Smooth muscle cell (in vitro differentiated cells): Measurements from ENCODE around the gene PEAK3. TPM values are rescaled to one million over a fixed set of nuclear protein-coding genes. Genes with fewer than 3 reads are reported as not detected.

Source experiments
- DNase-seq: peaks from one replicate; lab custom pipeline; 2025; ENCODE audit not compliant: unreplicated experiment; lab: John Stamatoyannopoulos, UW
- H2AFZ ChIP-seq: fragments of 200-600 bp; sonication (generic); 2 replicates; pipeline ENCODE4 v1.6.0; 2016; ENCODE audit warnings: antibody characterized with exemption, low read depth, mild to moderate bottlenecking
- H3F3A ChIP-seq: fragments of 200-600 bp; sonication (generic); 2 replicates; pipeline ENCODE4 v1.6.0; 2017; ENCODE audit warnings: antibody characterized with exemption, low read depth
- H3K27ac ChIP-seq: fragments of 200-600 bp; sonication (generic); 2 replicates; pipeline ENCODE4 v1.5.1; 2016; ENCODE audit warnings: low read depth, mild to moderate bottlenecking
- H3K27me3 ChIP-seq: fragments of 200-600 bp; sonication (generic); 2 replicates; pipeline ENCODE4 v1.6.1; 2016; ENCODE audit warnings: low read depth, mild to moderate bottlenecking
- H3K36me3 ChIP-seq: fragments of 200-600 bp; sonication (generic); 2 replicates; pipeline ENCODE4 v1.5.1; 2016; ENCODE audit warnings: low read depth
- H3K4me1 ChIP-seq: fragments of 200-600 bp; sonication (generic); 2 replicates; pipeline ENCODE4 v1.5.1; 2016; ENCODE audit warnings: low read depth
- H3K4me2 ChIP-seq: fragments of 200-600 bp; sonication (generic); 2 replicates; pipeline ENCODE4 v1.6.0; 2016; ENCODE audit warnings: mild to moderate bottlenecking
- H3K4me3 ChIP-seq: fragments of 200-600 bp; sonication (generic); 2 replicates; pipeline ENCODE4 v1.5.1; 2016; ENCODE audit warnings: mild to moderate bottlenecking
- H3K79me2 ChIP-seq: fragments of 200-600 bp; sonication (generic); 2 replicates; pipeline ENCODE4 v1.6.0; 2016; ENCODE audit warnings: low read depth, mild to moderate bottlenecking
- H3K9ac ChIP-seq: fragments of 200-600 bp; sonication (generic); 2 replicates; pipeline ENCODE4 v1.6.0; 2016; ENCODE audit warnings: low read depth
- H3K9me3 ChIP-seq: fragments of 200-600 bp; sonication (generic); replicated peaks from 2 replicates; pipeline ENCODE4 v1.5.1; 2016; ENCODE audit warnings: low read depth
- H4K20me1 ChIP-seq: fragments of 200-600 bp; sonication (generic); 2 replicates; pipeline ENCODE4 v1.6.0; 2016; ENCODE audit warnings: low read depth
- CTCF ChIP-seq: fragments of 200-600 bp; sonication (generic); IDR thresholded peaks from 2 replicates; pipeline ENCODE4 v1.5.1; 2017; ENCODE audit warnings: borderline replicate concordance, mild to moderate bottlenecking, antibody characterized with exemption; ENCODE audit not compliant: insufficient read depth, poor library complexity, severe bottlenecking
- WGBS: methylation state at CpG from one replicate; pipeline ENCODE4 v1.1.7; 2016; ENCODE audit warnings: low lambda C conversion rate; 5-methylcytosine and 5-hydroxymethylcytosine counted together
- polyA plus RNA-seq: library from polyadenylated mRNA; unstranded; fragments of >200 nt; fragmentation: Nextera tagmentation; extraction: Ambion mirVana; gene quantifications from 2 replicates; pipeline ENCODE4 v1.2.1, GENCODE V29; 2016
- total RNA-seq: library from RNA; depleted of rRNA; stranded (reverse); fragments of >200 nt; gene quantifications from 2 replicates; pipeline ENCODE4 v1.2.3, GENCODE V29; 2014

PEAK3 gene
- total and polyA plus RNA-seq, 2 experiments from 2014 or later = 0.71 TPM; not detected in 1

DNA sequence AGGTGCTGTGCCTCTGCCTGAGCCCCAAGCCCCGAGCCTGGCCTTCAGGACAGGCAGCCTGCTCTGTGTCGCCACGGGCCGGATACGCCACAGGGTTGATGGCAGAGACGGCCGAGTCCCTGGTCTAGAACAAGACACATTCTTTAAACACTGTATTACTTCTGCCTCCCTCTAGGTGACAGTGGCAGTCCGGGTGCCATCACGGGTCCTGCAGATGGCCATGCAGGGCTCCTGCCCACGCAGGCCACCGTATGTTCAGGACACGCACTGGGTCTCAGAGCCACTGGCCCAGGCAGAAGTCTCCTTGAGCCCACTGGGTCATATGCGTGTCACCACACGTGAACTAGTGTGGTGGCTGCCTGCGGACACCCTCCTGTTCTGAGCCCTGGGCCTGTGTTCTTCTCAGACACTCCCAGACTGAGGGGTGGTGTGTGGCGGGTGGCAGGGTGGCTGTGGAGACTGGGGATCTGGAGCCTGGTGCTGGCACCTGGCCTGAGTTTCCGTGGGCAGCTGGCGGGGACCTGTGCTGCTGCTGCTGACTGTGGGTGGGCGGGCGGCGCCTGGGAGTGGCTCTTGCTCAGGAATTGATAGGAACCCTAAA, 50.3 kb downstream of the PEAK3 start:
- WGBS = 90% methylated on average over 20 of the region's 21 CpGs
- no peak overlapping the region for H3K9ac ChIP-seq
- no peak overlapping the region for H3K27ac ChIP-seq

DNA sequence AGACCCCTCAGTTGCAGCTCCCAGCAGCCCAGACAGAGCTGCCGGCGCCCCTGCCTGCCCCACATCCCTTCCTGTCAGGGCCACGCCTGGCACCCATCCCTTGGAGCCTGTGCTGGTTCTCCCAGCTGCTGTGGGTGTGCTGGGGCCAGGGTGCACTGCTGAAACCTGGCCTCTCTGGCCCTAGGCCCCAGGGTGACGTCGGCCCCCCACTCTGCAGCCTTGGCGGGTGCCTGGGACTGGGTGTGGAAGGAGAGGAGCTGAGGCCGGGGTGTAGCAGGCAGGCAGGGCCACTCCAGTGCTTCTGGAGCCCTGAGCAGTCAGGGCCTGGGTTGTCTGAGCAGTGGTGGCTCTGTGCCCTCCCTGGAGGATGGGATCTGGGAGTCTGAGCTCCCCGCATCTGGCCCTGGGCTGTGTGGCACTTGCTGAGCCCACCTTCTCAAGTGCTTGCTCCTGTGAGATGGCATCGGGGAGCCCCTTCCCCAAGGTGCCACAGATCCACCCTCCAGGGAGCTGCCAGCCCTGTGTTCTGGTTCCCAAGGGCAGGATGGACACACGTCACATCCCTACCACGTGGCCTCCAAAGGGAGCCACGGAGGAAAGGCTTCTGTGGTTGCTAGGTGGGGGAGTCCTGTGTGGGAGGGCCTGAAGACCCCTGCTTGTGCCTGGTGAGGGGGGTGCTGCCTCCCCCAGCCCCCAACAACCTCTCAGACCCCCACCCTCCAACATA, 51.0 kb downstream of the PEAK3 start:
- TF ChIP-seq CTCF = no peak
- Histone ChIP-seq H3K9me3 (no peaks in the 10 kb centered on the region), H3K79me2 (peaks cover 30% of the 10 kb centered on the region), H3K27ac (no peak overlapping the region), H3K4me2 (no peak overlapping the region), H3K36me3 (no peaks in the 10 kb centered on the region), H3F3A (peaks cover 6% of the 10 kb centered on the region), H3K27me3 (no peaks in the 10 kb centered on the region), H2AFZ (no peak overlapping the region), H4K20me1 (peaks cover 25% of the 10 kb centered on the region), H3K4me3 (no peak overlapping the region), H3K4me1 (peaks cover 10% of the 10 kb centered on the region), H3K9ac (no peak overlapping the region)
- WGBS = 95% methylated on average over 12 of the region's 12 CpGs
- no peak for DNase-seq

More for the DNA sequence above, 50.3 kb downstream of the PEAK3 start:
- no peak for DNase-seq
- H3K9me3 ChIP-seq = no peaks in the 10 kb centered on the region
- H3F3A ChIP-seq = peaks cover 6% of the 10 kb centered on the region
- peaks cover 31% of the 10 kb centered on the region for H3K79me2 ChIP-seq
- no peak overlapping the region for H3K4me2 ChIP-seq
- H3K36me3 ChIP-seq = no peaks in the 10 kb centered on the region
- peak; percentile 8 for TF ChIP-seq CTCF
- H2AFZ ChIP-seq = no peak overlapping the region
- peaks cover 10% of the 10 kb centered on the region for H3K4me1 ChIP-seq
- H3K27me3 ChIP-seq = no peaks in the 10 kb centered on the region
- no peak overlapping the region for H3K4me3 ChIP-seq
- H4K20me1 ChIP-seq = peaks cover 25% of the 10 kb centered on the region

DNA sequence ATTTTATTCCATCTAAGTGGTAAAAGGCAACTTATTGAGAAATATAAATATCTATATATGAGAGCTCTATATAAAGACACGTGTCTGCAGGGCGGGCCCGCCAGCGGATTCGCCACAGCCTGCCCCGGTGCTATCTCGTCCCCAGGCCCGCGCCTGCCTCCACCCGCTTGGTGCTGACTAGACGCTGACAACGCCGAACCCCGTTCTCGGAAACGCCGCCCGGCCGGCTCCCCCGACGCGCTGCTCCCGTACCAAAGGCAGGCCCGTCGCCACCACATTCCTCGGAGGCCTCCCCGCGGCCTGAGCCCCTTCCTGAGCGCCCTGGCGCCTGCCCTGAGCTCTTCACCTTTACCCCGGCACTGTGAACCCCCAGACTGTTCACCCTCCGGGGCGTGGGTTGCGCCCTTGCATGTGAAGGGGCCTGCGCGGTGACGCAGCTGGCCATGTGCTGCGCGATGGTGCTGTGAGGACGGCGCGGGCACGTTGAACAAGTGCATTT, 51.9 kb downstream of the PEAK3 start:
- Histone ChIP-seq H3K27me3 (no peaks in the 10 kb centered on the region), H3K79me2 (peaks cover 21% of the 10 kb centered on the region), H3F3A (peaks cover 6% of the 10 kb centered on the region), H2AFZ (no peak overlapping the region), H3K36me3 (no peaks in the 10 kb centered on the region), H3K9me3 (no peaks in the 10 kb centered on the region), H3K4me1 (peaks cover 7% of the 10 kb centered on the region), H3K27ac (no peak overlapping the region), H3K4me3 (no peak overlapping the region), H3K9ac (no peak overlapping the region), H4K20me1 (peaks cover 25% of the 10 kb centered on the region), H3K4me2 (no peak overlapping the region)
- 97% methylated on average over 42 of the region's 43 CpGs for WGBS
- DNase-seq = no peak
- TF ChIP-seq CTCF = no peak
